B cell (primary cell): ENCODE results near the gene CC2D2A. TPM values are rescaled to one million over a fixed set of nuclear protein-coding genes. Genes with fewer than 3 reads are reported as not detected.

Experiments
- ATAC-seq: fragments of 200-7000 bp; cut with Tn5 transposase; one replicate; pipeline ENCODE4 v1.10.0; 2021; ENCODE audit warnings: low read depth, mild to moderate bottlenecking, moderate number of reproducible peaks, moderate library complexity
- CTCF ChIA-PET: fragments of 350-600 bp; sonication (Branson Sonifier 250); formaldehyde crosslinking; loops from one replicate; lab custom pipeline; 2021; ENCODE audit warnings: antibody characterized with exemption, inconsistent platforms; lab: Charles Lee
- POLR2A ChIA-PET: fragments of 350-600 bp; sonication (Branson Sonifier 250); formaldehyde crosslinking; loops from one replicate; lab custom pipeline; 2021; ENCODE audit warnings: antibody characterized with exemption; lab: Charles Lee
- DNase-seq: peaks from one replicate; pipeline ENCODE4 v3.0.0; 2013
- H2AFZ ChIP-seq: 2 replicates; pipeline ENCODE4 v1.6.1; 2012; ENCODE audit warnings: mild to moderate bottlenecking, low read depth, low read length; ENCODE audit not compliant: insufficient read depth, poor library complexity, severe bottlenecking
- H3K27ac ChIP-seq, 2 donors: 1 replicate in 1 of 2; 2 replicates in 1 of 2; pipeline ENCODE4 v1.5.1; 2012 to 2013; ENCODE audit warnings: low read length in 2 of 2, mild to moderate bottlenecking in 2 of 2, moderate library complexity in 1 of 2
- H3K27me3 ChIP-seq, 4 experiments: fragments of 200-600 bp in 1 of 4; sonication (generic) in 1 of 4; replicated peaks in 1 of 4; 1 replicate in 2 of 4; 2 replicates in 2 of 4; pipeline versions ENCODE4 v1.6.1 to v1.7.0; 2013 to 2016; ENCODE audit warnings: low read length in 3 of 4, mild to moderate bottlenecking in 2 of 4, mixed read lengths in 1 of 4, moderate library complexity in 1 of 4; ENCODE audit not compliant: insufficient read depth in 4 of 4, control insufficient read depth in 3 of 4; ENCODE audit errors: control extremely low read depth in 1 of 4
- H3K36me3 ChIP-seq, 2 experiments: replicated peaks in 1 of 2; 1 replicate in 1 of 2; 2 replicates in 1 of 2; pipeline versions ENCODE4 v1.6.1 to v1.7.1; 2013; ENCODE audit warnings: low read length in 1 of 2; ENCODE audit not compliant: insufficient read depth in 2 of 2, control insufficient read depth in 1 of 2; ENCODE audit errors: control extremely low read depth in 1 of 2, extremely low read depth in 1 of 2
- H3K4me1 ChIP-seq, 2 donors: fragments of 200-600 bp in 1 of 2; sonication (generic) in 1 of 2; 1 replicate in 1 of 2; 2 replicates in 1 of 2; pipeline versions ENCODE4 v1.5.1 to v1.6.1; 2013 to 2017; ENCODE audit warnings: low read length in 2 of 2; ENCODE audit not compliant: control insufficient read depth in 2 of 2, insufficient read depth in 2 of 2
- H3K4me2 ChIP-seq: replicated peaks from 2 replicates; pipeline ENCODE3; 2012; ENCODE audit warnings: mild to moderate bottlenecking, low read depth, low read length; ENCODE audit not compliant: poor library complexity, severe bottlenecking
- H3K4me3 ChIP-seq, 5 experiments: fragments of 200-600 bp in 1 of 5; sonication (generic) in 1 of 5; 1 replicate in 3 of 5; 2 replicates in 2 of 5; pipeline versions ENCODE4 v1.5.1 to v1.7.0; 2011 to 2016; ENCODE audit warnings: low read length in 4 of 5, mild to moderate bottlenecking in 4 of 5, low read depth in 2 of 5, control low read depth in 1 of 5, moderate library complexity in 1 of 5; ENCODE audit not compliant: insufficient read depth in 1 of 5; ENCODE audit errors: control extremely low read depth in 1 of 5, extremely low read depth in 1 of 5
- H3K79me2 ChIP-seq: fragments of 200-600 bp; sonication (generic); one replicate; pipeline ENCODE4 v1.6.0; 2016; ENCODE audit warnings: low read length; ENCODE audit not compliant: control insufficient read depth, insufficient read depth
- H3K9ac ChIP-seq: fragments of 200-600 bp; sonication (generic); 2 replicates; pipeline ENCODE4 v1.6.1; 2017; ENCODE audit warnings: mild to moderate bottlenecking, low read length, moderate library complexity
- H3K9me3 ChIP-seq, 3 donors: one replicate each; pipeline versions ENCODE4 v1.6.1 to v1.7.1; 2013; ENCODE audit warnings: low read length in 2 of 3; ENCODE audit not compliant: control insufficient read depth in 2 of 3, insufficient read depth in 1 of 3; ENCODE audit errors: control extremely low read depth in 1 of 3
- H4K20me1 ChIP-seq: 2 replicates; pipeline ENCODE4 v1.6.0; 2012; ENCODE audit warnings: mild to moderate bottlenecking, low read length; ENCODE audit not compliant: insufficient read depth, control insufficient read depth, poor library complexity, severe bottlenecking
- H3K27ac Mint-ChIP-seq: one replicate; pipeline ENCODE4 v1.8.0; 2021; ENCODE audit warnings: mixed read lengths
- H3K27me3 Mint-ChIP-seq: one replicate; pipeline ENCODE4 v1.8.0; 2021; ENCODE audit warnings: mixed read lengths
- H3K4me1 Mint-ChIP-seq: one replicate; pipeline ENCODE4 v1.8.0; 2021; ENCODE audit warnings: mixed read lengths
- H3K4me3 Mint-ChIP-seq: one replicate; pipeline ENCODE4 v1.8.0; 2021; ENCODE audit warnings: mixed read lengths
- H3K9me3 Mint-ChIP-seq: one replicate; pipeline ENCODE4 v1.8.0; 2022; ENCODE audit warnings: mixed read lengths; ENCODE audit not compliant: insufficient read depth
- EZH2 ChIP-seq: IDR thresholded peaks from 2 replicates; pipeline ENCODE4 v1.6.1; 2012; ENCODE audit warnings: borderline replicate concordance, low read depth, mild to moderate bottlenecking, moderate library complexity, low read length; ENCODE audit not compliant: insufficient read depth, poor library complexity, severe bottlenecking
- WGBS: methylation state at CpG from one replicate; pipeline ENCODE4 v1.1.5; 2013; ENCODE audit warnings: missing lambda C conversion rate; ENCODE audit not compliant: insufficient coverage; 5-methylcytosine and 5-hydroxymethylcytosine counted together
- intact Hi-C: fragments of 100-400 bp; cut with micrococcal nuclease; formaldehyde crosslinking; loops from one replicate; pipeline ENCODE4 v1.10.0; 2022
- polyA plus RNA-seq: library from polyadenylated mRNA; depleted of rRNA; stranded (reverse); fragments of >200 nt; gene quantifications from 2 replicates; pipeline ENCODE4 v1.2.3, GENCODE V29; 2012
- total RNA-seq, 2 donors: library from RNA; stranded (reverse); fragments of 120-200 nt in 1 of 2; gene quantifications; 1 replicate in 1 of 2; 2 replicates in 1 of 2; pipeline versions ENCODE4 v1.2.3 to v1.2.4, GENCODE V29; 2013 to 2022
- TF ChIP-seq, protein P1 (sequence below): fragments of 200-600 bp; IDR thresholded peaks from one replicate; pipeline ENCODE4 v1.8.0; 2022; ENCODE audit warnings: antibody characterized with exemption, mild to moderate bottlenecking

Gene CC2D2A
- total and polyA plus RNA-seq, 2 donors (not counting 1 experiment from before 2014, with no cell fraction given), result not detected

- no peak for ATAC-seq
- POLR2A ChIA-PET, result no interaction called here
- intact Hi-C loops, result no loop called here
- H3K4me3 ChIP-seq, result no peak overlapping the region
- H3K27ac ChIP-seq, result no peak overlapping the region
- no peak overlapping the region for H3K9ac ChIP-seq
- no peak overlapping the region for H2AFZ ChIP-seq
- no CpG with 5 or more reads among the region's 1 CpG for WGBS
- Mint-ChIP-seq H3K27me3 (peaks cover 7% of the 10 kb centered on the region), H3K4me3 (no peak overlapping the region), H3K27ac (no peak overlapping the region), H3K4me1 (peaks cover 4% of the 10 kb centered on the region), H3K9me3 (no peaks in the 10 kb centered on the region)
- no peaks in the 10 kb centered on the region for H4K20me1 ChIP-seq
- H3K4me2 ChIP-seq, result no peak overlapping the region
- H3K36me3 ChIP-seq, result no peaks in the 10 kb centered on the region
- no peaks in the 10 kb centered on the region for H3K27me3 ChIP-seq
- TF ChIP-seq EZH2, result no peak
- H3K9me3 ChIP-seq, result no peaks in the 10 kb centered on the region
- DNase-seq, result no peak
- H3K79me2 ChIP-seq, result no peaks in the 10 kb centered on the region
- H3K4me1 ChIP-seq, result peaks cover 0 to under 1% of the 10 kb centered on the region in 2 donors
- CTCF ChIA-PET, result interaction anchor here (0.8 to 1.7 kb wide), 2 partner anchors 17 to 218 kb away, joined by 3 read pairs; no protein-coding TSS in a partner anchor
Measured at GRCh38 chr4:15451181-15451865, 18.4 kb upstream of the CC2D2A start.

DNA sequence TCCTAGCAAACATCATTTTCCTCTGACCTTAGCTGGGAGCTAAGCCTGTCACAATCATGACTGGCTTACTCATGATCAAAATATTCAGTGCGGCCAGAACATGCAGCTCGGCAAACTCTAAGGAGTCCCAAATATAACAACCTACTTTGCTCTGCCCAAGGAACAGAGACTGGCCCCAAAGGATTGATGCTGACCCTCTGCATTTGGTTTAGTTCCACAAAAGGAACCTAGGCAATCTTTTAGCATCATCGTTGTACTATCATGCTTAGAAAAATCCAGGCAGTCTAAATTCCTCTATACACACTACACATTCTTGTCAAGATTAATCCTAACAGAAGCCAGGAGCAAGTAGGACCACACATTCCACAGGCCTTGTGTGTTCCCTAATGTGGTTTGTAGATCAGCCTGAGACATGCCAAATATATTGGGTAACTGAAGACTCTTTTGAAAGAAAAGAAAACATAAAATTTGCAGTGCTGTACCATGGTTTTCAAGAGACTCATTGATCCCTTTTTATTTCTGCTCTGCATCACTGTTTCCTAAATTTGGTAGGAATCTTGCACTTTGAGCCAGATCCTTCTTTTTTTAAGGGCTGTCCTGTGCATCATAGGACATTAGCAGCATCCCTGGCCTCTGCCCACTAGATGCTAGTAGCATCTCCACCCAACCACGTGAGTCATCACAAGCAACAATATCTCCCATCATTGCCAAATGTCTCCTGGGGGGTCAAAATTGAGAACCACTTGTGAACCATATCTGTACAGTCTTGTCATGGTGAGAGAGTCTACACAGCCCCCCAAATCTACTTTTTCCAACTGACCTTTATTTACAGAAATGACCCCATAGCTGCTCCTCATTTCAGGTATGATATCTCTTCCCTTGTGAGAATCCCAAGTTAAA, 17.6 kb upstream of the CC2D2A start:
- no peak for TF ChIP-seq EZH2
- TF ChIP-seq, protein P1, sequence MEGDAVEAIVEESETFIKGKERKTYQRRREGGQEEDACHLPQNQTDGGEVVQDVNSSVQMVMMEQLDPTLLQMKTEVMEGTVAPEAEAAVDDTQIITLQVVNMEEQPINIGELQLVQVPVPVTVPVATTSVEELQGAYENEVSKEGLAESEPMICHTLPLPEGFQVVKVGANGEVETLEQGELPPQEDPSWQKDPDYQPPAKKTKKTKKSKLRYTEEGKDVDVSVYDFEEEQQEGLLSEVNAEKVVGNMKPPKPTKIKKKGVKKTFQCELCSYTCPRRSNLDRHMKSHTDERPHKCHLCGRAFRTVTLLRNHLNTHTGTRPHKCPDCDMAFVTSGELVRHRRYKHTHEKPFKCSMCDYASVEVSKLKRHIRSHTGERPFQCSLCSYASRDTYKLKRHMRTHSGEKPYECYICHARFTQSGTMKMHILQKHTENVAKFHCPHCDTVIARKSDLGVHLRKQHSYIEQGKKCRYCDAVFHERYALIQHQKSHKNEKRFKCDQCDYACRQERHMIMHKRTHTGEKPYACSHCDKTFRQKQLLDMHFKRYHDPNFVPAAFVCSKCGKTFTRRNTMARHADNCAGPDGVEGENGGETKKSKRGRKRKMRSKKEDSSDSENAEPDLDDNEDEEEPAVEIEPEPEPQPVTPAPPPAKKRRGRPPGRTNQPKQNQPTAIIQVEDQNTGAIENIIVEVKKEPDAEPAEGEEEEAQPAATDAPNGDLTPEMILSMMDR, result no peak
- intact Hi-C loops, result no loop called here
- ChIA-PET POLR2A (no interaction called here), CTCF (interaction anchor here (1.7 kb wide), 1 partner anchor 219 kb away, joined by 3 read pairs; no protein-coding TSS in a partner anchor)
- Histone ChIP-seq H2AFZ (no peak overlapping the region), H3K4me2 (no peak overlapping the region), H3K79me2 (no peaks in the 10 kb centered on the region), H3K36me3 (no peaks in the 10 kb centered on the region), H3K4me3 (no peak overlapping the region), H4K20me1 (no peaks in the 10 kb centered on the region), H3K27me3 (no peaks in the 10 kb centered on the region), H3K27ac (no peak overlapping the region), H3K4me1 (peaks cover 7 to 9% of the 10 kb centered on the region in 2 donors), H3K9me3 (no peaks in the 10 kb centered on the region), H3K9ac (no peak overlapping the region)
- 83% methylated on average over 3 of the region's 4 CpGs for WGBS
- Mint-ChIP-seq H3K9me3 (no peaks in the 10 kb centered on the region), H3K27me3 (peaks cover 4% of the 10 kb centered on the region), H3K27ac (no peak overlapping the region), H3K4me1 (peaks cover 10% of the 10 kb centered on the region), H3K4me3 (no peak overlapping the region)
- ATAC-seq (no peak), DNase-seq (no peak)
